Measurements from ENCODE around the gene NAA10.

GRCh38 chrX:153974003-153974725 lies 39.3 kb upstream of the NAA10 start:
- TF ChIP-seq CTCF (IDR thresholded peaks at IDR 0.05): no peak
- no peak for TF ChIP-seq EP300 (IDR thresholded peaks at IDR 0.05)
